ENCODE results near the gene ARHGEF26.

Gene ARHGEF26

GRCh38 chr3:154120961-154121700 is at the start of gene ARHGEF26:
TSS of gene ARHGEF26 (plus strand) at chr3:154121390. CDS start at chr3:154121993, 603 bp downstream.
- Histone ChIP-seq H3K9me3 (ENCODE audit: insufficient read depth, low read length, severe bottlenecking) (no peaks in the 10 kb centered on the region), H3K4me3 (ENCODE audit: low read depth in 1 of 2, low read length in 2 of 2) (no peak within 1 kb of the TSS), H3K36me3 (ENCODE audit: insufficient read depth, low read length) (no peaks in the 10 kb centered on the region), H3K79me2 (ENCODE audit: insufficient read depth, low read length) (no peaks in the 10 kb centered on the region), H2AFZ (ENCODE audit: low read depth, low read length) (no peak within 1 kb of the TSS), H3K27ac (ENCODE audit: low read length) (no peak within 1 kb of the TSS), H4K20me1 (ENCODE audit: insufficient read depth, low read length) (no peaks in the 10 kb centered on the region), H3K9ac (ENCODE audit: low read depth, low read length) (no peak within 1 kb of the TSS), H3K4me2 (ENCODE audit: insufficient read depth, low read length) (no peak within 1 kb of the TSS), H3K4me1 (ENCODE audit: insufficient read depth, low read length) (no peaks in the 10 kb centered on the region), H3K27me3 (ENCODE audit: insufficient read depth, low read length, poor library complexity) (no peaks in the 10 kb centered on the region)
- ATAC-seq (ENCODE audit: insufficient read depth, low read depth) (no peak), DNase-seq (no peak)
- no peak for TF ChIP-seq CTCF (IDR thresholded peaks at IDR 0.05; ENCODE audit: borderline replicate concordance, extremely low read depth, low read length, poor library complexity, severe bottlenecking)
- TF ChIP-seq EZH2 (IDR thresholded peaks at IDR 0.05; ENCODE audit: borderline replicate concordance, low read depth, low read length, severe bottlenecking): no peak

- Histone ChIP-seq H2AFZ (ENCODE audit: low read depth, low read length) (no peak overlapping the region), H3K27me3 (ENCODE audit: insufficient read depth, low read length, poor library complexity) (no peaks in the 10 kb centered on the region), H3K27ac (ENCODE audit: low read length) (no peak overlapping the region), H3K9me3 (ENCODE audit: insufficient read depth, low read length, severe bottlenecking) (no peaks in the 10 kb centered on the region), H3K9ac (ENCODE audit: low read depth, low read length) (no peak overlapping the region), H4K20me1 (ENCODE audit: insufficient read depth, low read length) (no peaks in the 10 kb centered on the region), H3K79me2 (ENCODE audit: insufficient read depth, low read length) (no peaks in the 10 kb centered on the region), H3K4me2 (ENCODE audit: insufficient read depth, low read length) (no peak overlapping the region), H3K4me1 (ENCODE audit: insufficient read depth, low read length) (no peaks in the 10 kb centered on the region), H3K4me3 (ENCODE audit: low read depth in 1 of 2, low read length in 2 of 2) (no peak overlapping the region), H3K36me3 (ENCODE audit: insufficient read depth, low read length) (no peaks in the 10 kb centered on the region)
- ATAC-seq (ENCODE audit: insufficient read depth, low read depth): no peak
- TF ChIP-seq CTCF (IDR thresholded peaks at IDR 0.05; ENCODE audit: borderline replicate concordance, extremely low read depth, low read length, poor library complexity, severe bottlenecking) (no peak), EZH2 (IDR thresholded peaks at IDR 0.05; ENCODE audit: borderline replicate concordance, low read depth, low read length, severe bottlenecking) (no peak)
- DNase-seq: no peak
These were observed 46.2 kb upstream of the ARHGEF26 start for GRCh38 chr3:154074966-154075365.

GRCh38 chr3:154078672-154079071 is 42.5 kb upstream of the ARHGEF26 start:
- H3K4me1 ChIP-seq (ENCODE audit: insufficient read depth, low read length): no peaks in the 10 kb centered on the region

More at GRCh38 chr3:154078672-154079071, 42.5 kb upstream of the ARHGEF26 start:
- no peaks in the 10 kb centered on the region for H3K9me3 ChIP-seq (ENCODE audit: insufficient read depth, low read length, severe bottlenecking)
- no peak overlapping the region for H3K4me3 ChIP-seq (ENCODE audit: low read depth in 1 of 2, low read length in 2 of 2)
- no peak for ATAC-seq (ENCODE audit: insufficient read depth, low read depth)
- no peak for DNase-seq
- H3K9ac ChIP-seq (ENCODE audit: low read depth, low read length): no peak overlapping the region
- H3K27ac ChIP-seq (ENCODE audit: low read length): no peak overlapping the region
- no peaks in the 10 kb centered on the region for H4K20me1 ChIP-seq (ENCODE audit: insufficient read depth, low read length)
- no peaks in the 10 kb centered on the region for H3K79me2 ChIP-seq (ENCODE audit: insufficient read depth, low read length)
- no peaks in the 10 kb centered on the region for H3K27me3 ChIP-seq (ENCODE audit: insufficient read depth, low read length, poor library complexity)
- H3K4me2 ChIP-seq (ENCODE audit: insufficient read depth, low read length): no peak overlapping the region
- no peak for TF ChIP-seq EZH2 (IDR thresholded peaks at IDR 0.05; ENCODE audit: borderline replicate concordance, low read depth, low read length, severe bottlenecking)
- no peak for TF ChIP-seq CTCF (IDR thresholded peaks at IDR 0.05; ENCODE audit: borderline replicate concordance, extremely low read depth, low read length, poor library complexity, severe bottlenecking)
- H3K36me3 ChIP-seq (ENCODE audit: insufficient read depth, low read length): no peaks in the 10 kb centered on the region
- H2AFZ ChIP-seq (ENCODE audit: low read depth, low read length): no peak overlapping the region

Measured in DND-41 (cell line).